ENCODE results near the gene SPOCK1.

DNA sequence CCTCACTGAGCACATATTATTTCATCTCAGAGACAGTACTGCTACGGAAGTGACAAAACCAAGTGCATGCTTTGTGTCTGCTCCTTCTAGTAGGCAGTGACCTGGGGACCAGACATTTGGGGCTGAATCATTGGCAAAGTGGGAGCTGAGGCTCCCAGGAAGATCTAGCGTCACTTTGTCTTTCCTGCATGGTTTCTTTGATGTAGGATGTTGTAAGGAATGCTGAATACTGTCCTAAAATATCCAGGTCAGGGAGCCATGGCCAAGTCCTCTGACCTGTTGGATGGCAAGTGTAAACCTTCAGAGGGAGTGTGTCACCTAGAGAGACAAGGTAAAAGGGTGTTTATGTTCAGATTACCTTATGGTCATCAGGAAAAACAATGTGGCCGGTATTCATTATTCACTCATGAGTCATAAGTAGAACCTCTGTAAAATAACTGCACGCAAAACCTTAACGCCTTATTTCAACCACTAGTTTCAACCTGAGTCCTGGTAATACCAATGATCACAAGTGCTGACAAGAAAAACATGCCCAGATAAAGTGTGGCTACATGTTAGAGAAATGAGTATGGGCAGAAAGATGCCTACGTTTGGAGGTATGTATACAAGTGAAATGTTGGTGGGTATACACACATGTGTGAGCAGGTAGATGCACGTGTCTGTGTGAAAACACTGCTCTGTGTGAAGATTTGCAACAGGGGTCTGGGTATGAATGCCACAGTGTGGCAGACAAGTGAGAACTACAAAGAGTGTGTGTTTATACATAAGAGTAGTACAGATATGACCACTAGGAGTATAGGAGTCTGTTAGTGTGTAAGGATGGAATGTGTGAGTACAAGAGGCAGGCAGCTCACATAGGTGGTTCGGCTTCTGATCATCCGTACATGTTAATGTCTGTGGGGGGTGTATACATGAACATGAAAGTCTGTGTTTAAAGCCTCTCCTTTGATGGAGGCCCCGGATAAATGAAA lies 263.9 kb downstream of the SPOCK1 start:
- TF ChIP-seq, protein P1, sequence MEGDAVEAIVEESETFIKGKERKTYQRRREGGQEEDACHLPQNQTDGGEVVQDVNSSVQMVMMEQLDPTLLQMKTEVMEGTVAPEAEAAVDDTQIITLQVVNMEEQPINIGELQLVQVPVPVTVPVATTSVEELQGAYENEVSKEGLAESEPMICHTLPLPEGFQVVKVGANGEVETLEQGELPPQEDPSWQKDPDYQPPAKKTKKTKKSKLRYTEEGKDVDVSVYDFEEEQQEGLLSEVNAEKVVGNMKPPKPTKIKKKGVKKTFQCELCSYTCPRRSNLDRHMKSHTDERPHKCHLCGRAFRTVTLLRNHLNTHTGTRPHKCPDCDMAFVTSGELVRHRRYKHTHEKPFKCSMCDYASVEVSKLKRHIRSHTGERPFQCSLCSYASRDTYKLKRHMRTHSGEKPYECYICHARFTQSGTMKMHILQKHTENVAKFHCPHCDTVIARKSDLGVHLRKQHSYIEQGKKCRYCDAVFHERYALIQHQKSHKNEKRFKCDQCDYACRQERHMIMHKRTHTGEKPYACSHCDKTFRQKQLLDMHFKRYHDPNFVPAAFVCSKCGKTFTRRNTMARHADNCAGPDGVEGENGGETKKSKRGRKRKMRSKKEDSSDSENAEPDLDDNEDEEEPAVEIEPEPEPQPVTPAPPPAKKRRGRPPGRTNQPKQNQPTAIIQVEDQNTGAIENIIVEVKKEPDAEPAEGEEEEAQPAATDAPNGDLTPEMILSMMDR (IDR thresholded peaks at IDR 0.05; ENCODE audit: poor library complexity), result no peak
- no peak for TF ChIP-seq EZH2phosphoT487 (IDR thresholded peaks at IDR 0.05; ENCODE audit: low read depth, severe bottlenecking, unreplicated experiment)

All from hepatocyte (in vitro differentiated cells).